Activated naive CD8-positive, alpha-beta T cell treated with anti-CD3 and anti-CD28 coated beads, Interleukin-2, amount 50 U/mL, for 24 hours (primary cell): Measurements from ENCODE around the gene FTH1.
A peak's percentile ranks its signal among the peaks of the same experiment; 100 is the strongest.

Experiments used
- ATAC-seq: fragments of 150-1000 bp; cut with Tn5 transposase; one replicate; pipeline ENCODE4 v1.10.0; 2021
- DNase-seq: peaks from one replicate; pipeline ENCODE4 v3.0.0; 2021
- H3K27ac Mint-ChIP-seq: one replicate; pipeline ENCODE4 v1.8.0; 2021; ENCODE audit warnings: mild to moderate bottlenecking, mixed read lengths
- H3K27me3 Mint-ChIP-seq: one replicate; pipeline ENCODE4 v1.8.0; 2021; ENCODE audit warnings: mixed read lengths
- H3K36me3 Mint-ChIP-seq: one replicate; pipeline ENCODE4 v1.8.0; 2021; ENCODE audit warnings: low read depth, mixed read lengths
- H3K4me1 Mint-ChIP-seq: one replicate; pipeline ENCODE4 v1.8.0; 2021; ENCODE audit warnings: mixed read lengths
- H3K4me3 Mint-ChIP-seq: one replicate; pipeline ENCODE4 v1.8.0; 2021; ENCODE audit warnings: mild to moderate bottlenecking, moderate library complexity, mixed read lengths
- H3K9me3 Mint-ChIP-seq: one replicate; pipeline ENCODE4 v1.8.0; 2021; ENCODE audit warnings: mixed read lengths

FTH1 gene

GRCh38 chr11:61999141-61999975 is 31.9 kb upstream of the FTH1 start:
- no peaks in the 10 kb centered on the region for H3K4me1 Mint-ChIP-seq
- no peak overlapping the region for H3K4me3 Mint-ChIP-seq
- no peak for DNase-seq
- no peak for ATAC-seq
- H3K9me3 Mint-ChIP-seq = peaks cover 11% of the 10 kb centered on the region
- peaks cover 8% of the 10 kb centered on the region for H3K36me3 Mint-ChIP-seq
- H3K27me3 Mint-ChIP-seq = no peaks in the 10 kb centered on the region
- H3K27ac Mint-ChIP-seq = no peak overlapping the region

- Mint-ChIP-seq H3K27ac (no peak overlapping the region), H3K4me3 (no peak overlapping the region), H3K4me1 (no peaks in the 10 kb centered on the region), H3K9me3 (peaks cover 15% of the 10 kb centered on the region), H3K27me3 (no peaks in the 10 kb centered on the region), H3K36me3 (peaks cover 8% of the 10 kb centered on the region)
- ATAC-seq (no peak), DNase-seq (no peak)
These were observed 29.5 kb upstream of the FTH1 start for GRCh38 chr11:61996933-61997332.

- peaks cover 23% of the 10 kb centered on the region for H3K9me3 Mint-ChIP-seq
- H3K27ac Mint-ChIP-seq = no peak overlapping the region
- H3K4me1 Mint-ChIP-seq = no peaks in the 10 kb centered on the region
- DNase-seq (no peak), ATAC-seq (no peak)
- H3K36me3 Mint-ChIP-seq = peaks cover 10% of the 10 kb centered on the region
- no peaks in the 10 kb centered on the region for H3K27me3 Mint-ChIP-seq
- no peak overlapping the region for H3K4me3 Mint-ChIP-seq
These were observed 27.5 kb upstream of the FTH1 start for GRCh38 chr11:61994981-61995380.

- no peaks in the 10 kb centered on the region for H3K27me3 Mint-ChIP-seq
- H3K4me3 Mint-ChIP-seq = no peak overlapping the region
- H3K9me3 Mint-ChIP-seq = peaks cover 29% of the 10 kb centered on the region
- no peak overlapping the region for H3K27ac Mint-ChIP-seq
- peaks cover 9% of the 10 kb centered on the region for H3K36me3 Mint-ChIP-seq
- DNase-seq (no peak), ATAC-seq (no peak)
- peaks cover 3% of the 10 kb centered on the region for H3K4me1 Mint-ChIP-seq
These were observed 18.4 kb upstream of the FTH1 start for GRCh38 chr11:61985869-61986268.

GRCh38 chr11:61983419-61983818 is 16.0 kb upstream of the FTH1 start:
- peaks cover 24% of the 10 kb centered on the region for H3K9me3 Mint-ChIP-seq
- no peaks in the 10 kb centered on the region for H3K27me3 Mint-ChIP-seq
- peaks cover 3% of the 10 kb centered on the region for H3K4me1 Mint-ChIP-seq
- ATAC-seq = no peak
- H3K36me3 Mint-ChIP-seq = peaks cover 6% of the 10 kb centered on the region
- no peak for DNase-seq
- no peak overlapping the region for H3K4me3 Mint-ChIP-seq
- H3K27ac Mint-ChIP-seq = no peak overlapping the region

DNA sequence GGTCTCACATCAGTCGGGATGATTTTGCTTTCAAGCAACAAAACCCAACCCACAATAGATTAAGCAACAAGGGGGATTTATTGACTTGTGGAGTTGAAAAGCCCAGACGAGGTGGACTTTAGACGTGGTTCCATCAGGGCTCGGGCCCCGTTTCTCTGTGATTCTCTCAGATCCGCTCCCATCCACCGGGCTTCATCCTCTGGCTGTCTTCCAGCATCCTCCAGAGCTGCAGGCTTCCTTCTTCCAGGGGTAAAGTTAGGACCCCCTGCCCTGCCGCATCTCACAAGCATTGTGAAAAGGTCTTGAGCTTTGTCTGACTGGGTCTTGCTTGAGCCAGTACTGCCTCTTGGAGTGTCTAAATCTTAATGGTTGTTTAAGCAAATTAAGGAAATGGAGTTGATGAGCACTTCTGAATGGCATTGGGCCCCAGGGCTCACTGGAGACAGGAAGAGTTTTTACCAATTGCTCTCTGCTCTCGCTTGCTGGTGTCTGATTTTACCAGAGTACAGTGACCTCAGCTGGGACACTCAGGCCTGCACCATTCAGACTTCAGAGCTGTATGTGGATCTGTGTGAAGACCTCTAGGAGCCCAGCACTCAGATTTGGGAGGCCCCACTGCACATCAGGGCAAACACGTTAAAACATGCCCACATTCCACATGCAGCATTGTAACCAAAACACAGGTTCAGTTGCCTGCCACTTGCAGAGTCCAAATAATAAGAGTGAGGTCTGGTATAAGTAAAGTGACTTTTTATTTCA is 13.5 kb upstream of the FTH1 start:
- Mint-ChIP-seq H3K36me3 (no peaks in the 10 kb centered on the region), H3K27me3 (no peaks in the 10 kb centered on the region), H3K4me1 (peaks cover 3% of the 10 kb centered on the region), H3K27ac (no peak overlapping the region), H3K9me3 (peaks cover 4% of the 10 kb centered on the region), H3K4me3 (no peak overlapping the region)
- ATAC-seq (no peak), DNase-seq (no peak)

GRCh38 chr11:61978703-61979661 is 11.5 kb upstream of the FTH1 start:
- Mint-ChIP-seq H3K4me3 (no peak overlapping the region), H3K27ac (no peak overlapping the region), H3K4me1 (peaks cover 3% of the 10 kb centered on the region), H3K27me3 (no peaks in the 10 kb centered on the region), H3K36me3 (no peaks in the 10 kb centered on the region), H3K9me3 (no peaks in the 10 kb centered on the region)
- DNase-seq = no peak
- ATAC-seq = no peak

GRCh38 chr11:61976813-61977475 is 9.5 kb upstream of the FTH1 start:
- DNase-seq = no peak
- Mint-ChIP-seq H3K27me3 (no peaks in the 10 kb centered on the region), H3K27ac (no peak overlapping the region), H3K9me3 (no peaks in the 10 kb centered on the region), H3K36me3 (no peaks in the 10 kb centered on the region), H3K4me1 (peaks cover 18% of the 10 kb centered on the region), H3K4me3 (no peak overlapping the region)
- no peak for ATAC-seq

DNA sequence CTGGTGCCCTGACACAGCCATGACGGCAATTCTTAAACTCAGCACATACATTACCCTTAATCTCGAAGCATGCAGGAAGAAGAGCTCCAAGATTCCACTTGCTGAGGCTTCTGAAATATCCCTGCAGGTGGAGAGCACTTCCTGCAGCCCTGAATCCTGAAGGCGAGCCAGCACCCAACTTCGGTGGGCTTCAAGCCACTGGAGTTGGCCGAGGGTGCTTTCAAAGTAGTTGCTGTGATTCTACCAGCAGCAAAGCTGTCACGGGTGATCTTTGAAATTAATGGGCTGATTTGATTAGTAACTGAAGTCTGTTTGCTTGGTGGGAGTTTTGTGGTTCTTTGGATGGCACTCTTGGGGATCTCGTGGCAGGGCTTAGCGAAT is 9.0 kb upstream of the FTH1 start:
- no peaks in the 10 kb centered on the region for H3K36me3 Mint-ChIP-seq
- DNase-seq (no peak), ATAC-seq (no peak)
- peaks cover 23% of the 10 kb centered on the region for H3K4me1 Mint-ChIP-seq
- H3K9me3 Mint-ChIP-seq = no peaks in the 10 kb centered on the region
- H3K27ac Mint-ChIP-seq = no peak overlapping the region
- no peaks in the 10 kb centered on the region for H3K27me3 Mint-ChIP-seq
- H3K4me3 Mint-ChIP-seq = no peak overlapping the region

- H3K36me3 Mint-ChIP-seq = no peaks in the 10 kb centered on the region
- no peak for ATAC-seq
- no peaks in the 10 kb centered on the region for H3K9me3 Mint-ChIP-seq
- no peaks in the 10 kb centered on the region for H3K27me3 Mint-ChIP-seq
- peaks cover 29% of the 10 kb centered on the region for H3K4me1 Mint-ChIP-seq
- no peak overlapping the region for H3K4me3 Mint-ChIP-seq
- DNase-seq = no peak
- H3K27ac Mint-ChIP-seq = no peak overlapping the region
These were observed 8.4 kb upstream of the FTH1 start for GRCh38 chr11:61975638-61976419.

- DNase-seq (no peak), ATAC-seq (no peak)
- Mint-ChIP-seq H3K9me3 (no peaks in the 10 kb centered on the region), H3K4me1 (peaks cover 35% of the 10 kb centered on the region), H3K27me3 (no peaks in the 10 kb centered on the region), H3K27ac (no peak overlapping the region), H3K36me3 (no peaks in the 10 kb centered on the region), H3K4me3 (no peak overlapping the region)
These were observed 7.6 kb upstream of the FTH1 start for GRCh38 chr11:61974766-61975631.

- ATAC-seq = no peak
These were observed 6.2 kb upstream of the FTH1 start for GRCh38 chr11:61973476-61974162.

More at GRCh38 chr11:61973476-61974162, 6.2 kb upstream of the FTH1 start:
- Mint-ChIP-seq H3K9me3 (no peaks in the 10 kb centered on the region), H3K36me3 (no peaks in the 10 kb centered on the region), H3K4me1 (peaks cover 48% of the 10 kb centered on the region), H3K4me3 (no peak overlapping the region), H3K27me3 (no peaks in the 10 kb centered on the region), H3K27ac (peak overlapping the region; percentile 84)
- no peak for DNase-seq
